ENCODE data around the gene SETD7.

Gene SETD7

GRCh38 chr4:139547979-139548378 lies 8.0 kb downstream of the SETD7 start:
- no peak for DNase-seq

DNA sequence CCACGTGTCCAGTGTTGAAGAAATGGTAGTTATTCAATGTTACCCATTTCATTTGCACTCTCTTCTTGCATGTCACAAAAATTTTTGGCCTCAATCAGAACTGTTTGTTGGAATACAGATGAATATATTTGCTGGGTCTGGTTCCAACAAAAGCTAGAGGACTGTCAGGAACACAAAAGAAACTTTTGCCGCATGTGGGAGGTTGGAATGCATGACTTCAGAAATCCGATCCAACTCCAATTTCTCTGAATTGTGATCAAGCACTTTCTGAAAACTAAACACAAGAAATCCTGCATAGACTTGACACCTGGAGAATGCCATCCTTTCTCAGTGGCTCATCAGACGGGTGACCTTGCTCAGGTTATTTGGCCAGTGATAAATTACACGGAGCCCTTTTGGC lies 15.4 kb downstream of the SETD7 start:
- no peak for DNase-seq

DNA sequence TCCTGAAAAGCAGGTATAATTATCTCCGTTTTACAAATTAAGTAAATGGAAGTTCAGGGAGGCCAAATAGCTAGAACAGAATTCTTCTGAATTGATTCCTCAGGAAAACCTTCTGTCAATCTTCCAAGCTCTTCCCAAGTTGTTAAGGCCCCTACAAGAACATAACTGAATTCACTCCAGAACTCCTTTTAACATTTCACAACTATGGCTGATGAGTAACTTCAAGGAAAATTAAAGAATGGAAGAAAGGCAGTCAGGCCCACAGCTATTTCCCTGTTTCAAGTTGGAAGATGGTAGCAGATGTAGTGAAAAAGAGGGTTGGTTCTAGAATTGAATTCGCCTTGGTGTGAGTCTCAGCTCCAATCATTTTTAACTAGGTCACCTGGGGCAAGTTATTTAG lies 15.9 kb downstream of the SETD7 start:
- DNase-seq, result no peak

GRCh38 chr4:139537292-139537691 lies 18.7 kb downstream of the SETD7 start:
- no peak for DNase-seq

GRCh38 chr4:139535871-139536234 lies 20.2 kb downstream of the SETD7 start:
- no peak for DNase-seq

DNA sequence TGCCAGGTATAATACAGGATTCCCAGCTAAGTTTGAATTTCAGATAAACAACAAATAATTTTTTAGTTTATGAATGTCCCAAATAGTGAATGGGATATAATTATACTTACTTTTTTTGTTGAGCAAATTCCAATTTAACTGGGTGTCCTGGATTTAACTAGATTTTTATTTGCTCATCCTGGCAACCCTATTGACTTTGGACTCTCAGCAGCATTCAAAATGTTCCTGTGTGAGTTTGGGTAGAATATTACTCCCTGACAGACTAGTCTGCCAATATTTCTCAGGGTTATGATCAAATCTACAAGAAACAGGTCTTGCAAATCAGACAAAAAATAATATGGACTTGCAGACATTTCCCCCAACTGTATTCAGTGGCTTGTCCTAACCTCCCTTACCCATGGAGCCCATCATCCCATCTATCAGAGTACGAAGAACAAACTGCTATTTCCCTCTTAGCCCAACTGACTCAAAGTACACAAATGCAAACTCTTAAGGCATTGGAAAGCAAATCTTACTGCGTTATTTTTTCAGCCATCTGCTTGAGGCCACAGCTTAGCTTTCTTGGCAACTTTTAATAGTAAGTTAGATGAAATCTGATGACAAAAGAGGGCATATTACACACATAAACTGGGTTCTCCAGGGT lies 20.7 kb downstream of the SETD7 start:
- no peak for DNase-seq

DNA sequence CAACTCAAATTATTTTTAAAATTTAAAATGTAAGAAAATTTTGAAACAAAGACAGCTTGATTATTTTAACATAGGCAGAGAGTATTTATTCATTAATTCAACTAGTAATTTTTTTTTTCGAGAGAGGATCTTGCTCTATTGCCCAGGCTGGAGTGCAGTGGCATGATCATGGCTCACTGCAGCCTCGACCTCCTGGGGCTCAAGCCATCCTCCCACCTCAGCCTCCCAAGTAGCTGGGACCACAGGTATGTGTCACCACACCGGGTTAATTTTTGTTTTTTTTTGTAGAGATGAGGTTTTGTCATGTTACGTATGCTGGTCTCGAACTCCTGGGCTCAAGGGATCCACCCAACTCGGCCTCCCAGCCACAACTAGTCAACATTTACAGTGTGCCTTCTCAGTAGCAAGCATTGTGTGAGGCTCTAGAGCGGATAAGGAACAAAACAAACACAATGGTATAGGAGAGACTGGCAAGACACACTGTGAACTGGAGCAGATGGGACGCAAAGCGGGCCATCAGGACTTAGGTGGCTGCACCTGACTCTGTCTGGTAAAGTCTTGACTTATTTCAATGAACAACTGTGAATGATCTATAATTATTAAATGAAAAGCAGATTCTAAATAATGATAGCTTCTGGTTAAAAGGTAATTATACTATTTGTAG lies 21.6 kb downstream of the SETD7 start:
- peak in 1 of 2 experiments; percentile 19 for DNase-seq

- no peak for DNase-seq
These were observed 22.5 kb downstream of the SETD7 start for GRCh38 chr4:139533511-139533910.

DNA sequence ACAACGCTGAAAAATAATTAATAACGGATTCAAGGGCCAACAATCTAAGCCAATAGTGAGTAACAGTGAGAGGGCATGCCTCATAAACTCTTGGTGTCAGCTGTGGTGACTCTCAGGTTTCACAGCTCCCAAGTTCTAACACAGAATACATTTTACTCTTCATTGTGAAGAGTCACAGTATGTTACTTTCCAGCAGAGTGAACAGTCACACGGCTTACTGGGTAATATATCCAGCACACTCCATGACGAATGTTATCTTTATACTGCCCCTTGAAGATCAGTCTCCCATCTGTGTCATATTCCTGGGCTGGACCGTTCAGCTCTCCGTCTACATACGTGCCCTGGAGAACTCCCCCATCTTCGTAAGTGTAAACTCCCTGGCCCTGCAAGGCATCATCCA lies 23.1 kb downstream of the SETD7 start:
- DNase-seq, result no peak

- DNase-seq, result peak in 1 of 2 experiments; percentile 2
These were observed 25.1 kb downstream of the SETD7 start for GRCh38 chr4:139530833-139531427.

- no peak for DNase-seq
These were observed 27.5 kb downstream of the SETD7 start for GRCh38 chr4:139528377-139529005.

DNA sequence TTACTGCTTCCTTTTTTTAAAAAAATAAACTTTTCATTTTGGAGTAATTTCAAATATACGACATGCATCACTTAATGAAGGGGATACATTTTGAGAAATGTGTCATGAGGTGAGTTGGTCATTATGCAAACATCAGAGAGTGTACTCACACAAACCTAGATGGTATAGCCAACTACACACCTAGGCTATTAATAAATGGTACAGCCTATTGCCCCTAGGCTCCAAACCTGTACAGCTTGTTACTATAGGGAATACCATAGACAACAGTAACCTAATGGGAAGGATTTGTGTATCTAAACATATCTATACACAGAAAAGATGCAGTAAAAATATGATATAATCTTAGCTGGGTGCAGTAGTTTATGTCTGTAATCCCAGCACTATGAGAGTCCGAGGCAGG lies 29.1 kb downstream of the SETD7 start:
- DNase-seq, result no peak

GRCh38 chr4:139525414-139525813 lies 30.6 kb downstream of the SETD7 start:
- DNase-seq, result no peak

DNA sequence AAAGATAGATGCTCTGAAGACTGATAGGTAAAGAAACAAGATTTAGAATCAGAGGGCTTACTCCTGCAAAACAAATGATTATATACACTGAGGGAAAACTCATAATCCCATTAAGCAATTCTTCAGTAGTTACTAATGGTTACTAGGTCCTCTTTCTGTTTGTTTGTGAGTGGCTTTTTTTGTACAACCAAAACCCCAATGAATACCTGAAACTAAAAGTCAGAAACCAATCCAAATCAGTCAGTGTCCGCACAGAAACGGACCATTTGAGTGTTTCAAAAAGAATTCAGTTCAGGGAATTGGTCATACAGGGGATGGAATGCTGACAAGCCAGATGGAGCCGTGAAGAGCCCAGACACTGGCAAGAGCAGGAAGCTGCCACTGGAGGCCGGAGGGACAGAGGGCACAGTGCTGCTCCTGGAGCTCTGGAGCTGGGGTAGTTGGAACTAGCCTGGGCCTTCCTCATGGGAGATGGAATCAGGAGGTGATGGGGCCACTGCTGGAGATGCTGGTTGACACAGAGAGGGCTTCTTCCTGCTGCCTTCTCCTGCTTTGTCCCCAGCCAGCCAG lies 31.9 kb downstream of the SETD7 start:
- DNase-seq, result no peak

GRCh38 chr4:139523076-139523475 lies 32.9 kb downstream of the SETD7 start:
- DNase-seq, result no peak

DNA sequence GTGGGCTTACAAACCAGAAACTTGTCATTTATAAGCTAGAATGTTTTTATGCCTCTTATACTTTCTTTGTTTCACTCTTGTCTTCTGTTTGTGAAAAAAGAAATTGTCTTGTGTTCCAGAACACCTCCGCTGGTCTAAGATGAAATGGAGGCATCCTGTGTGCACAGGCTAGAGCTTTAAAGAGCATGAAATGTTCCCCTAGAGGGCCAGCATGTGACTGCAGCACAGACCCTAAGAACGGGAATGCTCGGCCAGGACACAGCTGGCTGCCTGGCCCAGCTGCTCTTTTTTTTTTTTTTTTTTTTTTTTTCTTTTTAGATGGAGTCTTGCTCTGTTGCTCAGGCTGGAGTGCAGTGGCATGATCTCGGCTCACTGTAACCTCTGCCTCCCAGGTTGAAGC lies 33.6 kb downstream of the SETD7 start:
- DNase-seq, result no peak

GRCh38 chr4:139521754-139522401 lies 34.1 kb downstream of the SETD7 start:
- no peak for DNase-seq

DNA sequence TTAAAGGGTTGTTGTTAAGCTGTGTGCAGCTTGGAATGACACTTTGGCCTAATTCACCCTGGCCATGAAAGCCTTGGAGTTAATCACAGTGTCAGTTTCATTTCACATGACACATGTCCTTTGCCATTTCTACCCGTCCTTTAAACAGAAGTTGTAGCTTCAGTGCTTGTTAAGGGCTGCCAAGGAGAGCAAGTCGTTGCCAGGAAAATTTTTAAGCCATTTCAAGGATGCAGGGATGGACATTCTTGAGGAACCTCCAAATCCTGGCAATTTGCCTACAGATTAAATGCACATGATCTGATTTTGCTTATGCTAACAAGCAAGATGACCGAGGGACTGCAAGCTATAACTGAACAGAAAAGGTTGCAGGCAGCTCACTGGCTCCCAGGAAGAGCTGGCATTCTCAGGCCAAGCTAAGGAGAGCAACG lies 40.5 kb downstream of the SETD7 start:
- no peak for DNase-seq

GRCh38 chr4:139514382-139515059 lies 41.5 kb downstream of the SETD7 start:
- no peak for DNase-seq

DNA sequence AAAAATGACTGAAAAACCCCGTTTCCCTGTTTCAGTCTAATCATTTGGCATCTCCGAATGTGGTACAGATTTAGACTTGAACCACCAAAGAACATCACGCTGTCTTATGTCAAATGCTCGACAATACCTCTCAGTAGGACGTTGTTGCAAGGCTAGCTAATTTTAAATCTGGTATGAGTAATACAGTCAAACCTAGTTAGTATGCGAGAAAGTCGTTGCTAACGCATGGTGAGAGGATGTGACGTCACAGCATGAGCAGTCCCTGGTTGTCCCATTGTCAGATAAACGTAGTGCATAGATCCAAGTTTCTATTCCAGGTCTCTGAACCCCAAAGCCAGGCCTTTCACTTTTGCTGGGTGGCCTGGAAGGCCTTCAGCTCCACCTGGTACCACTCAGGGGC lies 44.7 kb downstream of the SETD7 start:
- no peak for DNase-seq

GRCh38 chr4:139509727-139510410 lies 46.1 kb downstream of the SETD7 start:
- peak in 1 of 2 experiments; percentile 7 for DNase-seq

Data from NCI-H2081 (cell line).